DOHH2 (cell line): ENCODE results near the gene HINT3.

Experiments used
- EZH2phosphoT487 ChIP-seq: fragments of 200-600 bp; sonication (generic); IDR thresholded peaks from 2 replicates; pipeline ENCODE4 v1.6.1; 2017; ENCODE audit warnings: borderline replicate concordance, mild to moderate bottlenecking, antibody characterized with exemption, low read length, moderate library complexity, mixed read lengths
- TF ChIP-seq, protein P1 (sequence below): fragments of 200-600 bp; sonication (generic); IDR thresholded peaks from one replicate; pipeline ENCODE4 v1.5.1; 2014; ENCODE audit warnings: antibody characterized with exemption, mild to moderate bottlenecking, low read depth, low read length; ENCODE audit not compliant: poor library complexity, severe bottlenecking

- TF ChIP-seq, protein P1, sequence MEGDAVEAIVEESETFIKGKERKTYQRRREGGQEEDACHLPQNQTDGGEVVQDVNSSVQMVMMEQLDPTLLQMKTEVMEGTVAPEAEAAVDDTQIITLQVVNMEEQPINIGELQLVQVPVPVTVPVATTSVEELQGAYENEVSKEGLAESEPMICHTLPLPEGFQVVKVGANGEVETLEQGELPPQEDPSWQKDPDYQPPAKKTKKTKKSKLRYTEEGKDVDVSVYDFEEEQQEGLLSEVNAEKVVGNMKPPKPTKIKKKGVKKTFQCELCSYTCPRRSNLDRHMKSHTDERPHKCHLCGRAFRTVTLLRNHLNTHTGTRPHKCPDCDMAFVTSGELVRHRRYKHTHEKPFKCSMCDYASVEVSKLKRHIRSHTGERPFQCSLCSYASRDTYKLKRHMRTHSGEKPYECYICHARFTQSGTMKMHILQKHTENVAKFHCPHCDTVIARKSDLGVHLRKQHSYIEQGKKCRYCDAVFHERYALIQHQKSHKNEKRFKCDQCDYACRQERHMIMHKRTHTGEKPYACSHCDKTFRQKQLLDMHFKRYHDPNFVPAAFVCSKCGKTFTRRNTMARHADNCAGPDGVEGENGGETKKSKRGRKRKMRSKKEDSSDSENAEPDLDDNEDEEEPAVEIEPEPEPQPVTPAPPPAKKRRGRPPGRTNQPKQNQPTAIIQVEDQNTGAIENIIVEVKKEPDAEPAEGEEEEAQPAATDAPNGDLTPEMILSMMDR, result no peak
- no peak for TF ChIP-seq EZH2phosphoT487
These were observed 26.8 kb downstream of the HINT3 start for GRCh38 chr6:125983246-125983945.
